HG02798 (cell line): Measurements from ENCODE around the gene ACOXL.

ENCODE experiments used
- ATAC-seq: cut with Tn5 transposase; IDR thresholded peaks from one replicate; pipeline ENCODE4 v1.9.1; 2021; ENCODE audit warnings: mild to moderate bottlenecking; ENCODE audit not compliant: unreplicated experiment, poor library complexity

Gene ACOXL

GRCh38 chr2:110717734-110718133 is 14.6 kb upstream of the ACOXL start:
- no peak for ATAC-seq

- no peak for ATAC-seq
Observed at GRCh38 chr2:110718382-110718781, 14.0 kb upstream of the ACOXL start.

- ATAC-seq, result no peak
Observed at GRCh38 chr2:110718990-110719389, 13.4 kb upstream of the ACOXL start.

GRCh38 chr2:110720547-110720946 is 11.8 kb upstream of the ACOXL start:
- no peak for ATAC-seq

GRCh38 chr2:110724820-110725219 is 7.6 kb upstream of the ACOXL start:
- ATAC-seq, result no peak

GRCh38 chr2:110725370-110725769 is 7.0 kb upstream of the ACOXL start:
- no peak for ATAC-seq

GRCh38 chr2:110725859-110726258 is 6.5 kb upstream of the ACOXL start:
- no peak for ATAC-seq

- ATAC-seq, result no peak
Observed at GRCh38 chr2:110726285-110726684, 6.1 kb upstream of the ACOXL start.

- ATAC-seq, result no peak
Observed at GRCh38 chr2:110727923-110728322, 4.5 kb upstream of the ACOXL start.

GRCh38 chr2:110729106-110729505 is 3.3 kb upstream of the ACOXL start:
- ATAC-seq, result no peak

GRCh38 chr2:110731064-110731463 is 1.3 kb upstream of the ACOXL start:
- no peak for ATAC-seq

GRCh38 chr2:110735366-110735765 is 3.0 kb downstream of the ACOXL start:
- no peak for ATAC-seq

- no peak for ATAC-seq
Observed at GRCh38 chr2:110737783-110738182, 5.4 kb downstream of the ACOXL start.

GRCh38 chr2:110740747-110741349 is 8.5 kb downstream of the ACOXL start:
- ATAC-seq, result no peak

- ATAC-seq, result no peak
Observed at GRCh38 chr2:110741491-110741980, 9.2 kb downstream of the ACOXL start.

- ATAC-seq, result no peak
Observed at GRCh38 chr2:110742412-110742811, 10.0 kb downstream of the ACOXL start.

GRCh38 chr2:110743600-110743999 is 11.2 kb downstream of the ACOXL start:
- ATAC-seq, result no peak

- no peak for ATAC-seq
Observed at GRCh38 chr2:110744429-110744828, 12.1 kb downstream of the ACOXL start.

GRCh38 chr2:110745048-110745447 is 12.7 kb downstream of the ACOXL start:
- ATAC-seq, result no peak

GRCh38 chr2:110746586-110747521 is 14.5 kb downstream of the ACOXL start:
- no peak for ATAC-seq
